ENCODE results near the gene DCLK1.

DNA sequence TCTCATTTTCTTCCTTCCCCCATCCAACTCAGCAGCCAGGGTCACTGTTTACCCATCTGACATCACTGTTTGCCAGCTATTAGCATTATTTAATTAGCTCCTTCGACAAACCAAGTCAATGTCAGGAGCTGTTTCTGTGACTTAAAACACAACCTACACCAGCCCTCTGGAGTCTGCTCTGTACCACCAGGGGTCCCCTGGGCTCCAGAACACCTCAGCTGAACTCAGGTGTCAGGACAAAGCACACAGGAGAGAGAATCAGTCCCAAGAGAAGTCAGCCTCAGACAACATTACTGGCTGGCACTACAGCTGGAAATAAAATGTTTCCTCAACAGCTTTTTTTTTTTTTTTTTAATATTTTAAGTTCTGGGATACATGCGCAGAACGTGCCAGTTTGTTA lies 45.1 kb downstream of the DCLK1 start:
- TF ChIP-seq EZH2 (IDR thresholded peaks at IDR 0.05) (no peak), SRF (IDR thresholded peaks at IDR 0.05; ENCODE audit: low read depth) (no peak)
- TF ChIP-seq, protein P1, sequence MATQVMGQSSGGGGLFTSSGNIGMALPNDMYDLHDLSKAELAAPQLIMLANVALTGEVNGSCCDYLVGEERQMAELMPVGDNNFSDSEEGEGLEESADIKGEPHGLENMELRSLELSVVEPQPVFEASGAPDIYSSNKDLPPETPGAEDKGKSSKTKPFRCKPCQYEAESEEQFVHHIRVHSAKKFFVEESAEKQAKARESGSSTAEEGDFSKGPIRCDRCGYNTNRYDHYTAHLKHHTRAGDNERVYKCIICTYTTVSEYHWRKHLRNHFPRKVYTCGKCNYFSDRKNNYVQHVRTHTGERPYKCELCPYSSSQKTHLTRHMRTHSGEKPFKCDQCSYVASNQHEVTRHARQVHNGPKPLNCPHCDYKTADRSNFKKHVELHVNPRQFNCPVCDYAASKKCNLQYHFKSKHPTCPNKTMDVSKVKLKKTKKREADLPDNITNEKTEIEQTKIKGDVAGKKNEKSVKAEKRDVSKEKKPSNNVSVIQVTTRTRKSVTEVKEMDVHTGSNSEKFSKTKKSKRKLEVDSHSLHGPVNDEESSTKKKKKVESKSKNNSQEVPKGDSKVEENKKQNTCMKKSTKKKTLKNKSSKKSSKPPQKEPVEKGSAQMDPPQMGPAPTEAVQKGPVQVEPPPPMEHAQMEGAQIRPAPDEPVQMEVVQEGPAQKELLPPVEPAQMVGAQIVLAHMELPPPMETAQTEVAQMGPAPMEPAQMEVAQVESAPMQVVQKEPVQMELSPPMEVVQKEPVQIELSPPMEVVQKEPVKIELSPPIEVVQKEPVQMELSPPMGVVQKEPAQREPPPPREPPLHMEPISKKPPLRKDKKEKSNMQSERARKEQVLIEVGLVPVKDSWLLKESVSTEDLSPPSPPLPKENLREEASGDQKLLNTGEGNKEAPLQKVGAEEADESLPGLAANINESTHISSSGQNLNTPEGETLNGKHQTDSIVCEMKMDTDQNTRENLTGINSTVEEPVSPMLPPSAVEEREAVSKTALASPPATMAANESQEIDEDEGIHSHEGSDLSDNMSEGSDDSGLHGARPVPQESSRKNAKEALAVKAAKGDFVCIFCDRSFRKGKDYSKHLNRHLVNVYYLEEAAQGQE (IDR thresholded peaks at IDR 0.05; ENCODE audit: low read depth) = no peak
